ENCODE results near the gene LDLRAD3.

LDLRAD3 gene

GRCh38 chr11:36251823-36252222 lies 308.0 kb downstream of the LDLRAD3 start:
- DNase-seq, result no peak

DNA sequence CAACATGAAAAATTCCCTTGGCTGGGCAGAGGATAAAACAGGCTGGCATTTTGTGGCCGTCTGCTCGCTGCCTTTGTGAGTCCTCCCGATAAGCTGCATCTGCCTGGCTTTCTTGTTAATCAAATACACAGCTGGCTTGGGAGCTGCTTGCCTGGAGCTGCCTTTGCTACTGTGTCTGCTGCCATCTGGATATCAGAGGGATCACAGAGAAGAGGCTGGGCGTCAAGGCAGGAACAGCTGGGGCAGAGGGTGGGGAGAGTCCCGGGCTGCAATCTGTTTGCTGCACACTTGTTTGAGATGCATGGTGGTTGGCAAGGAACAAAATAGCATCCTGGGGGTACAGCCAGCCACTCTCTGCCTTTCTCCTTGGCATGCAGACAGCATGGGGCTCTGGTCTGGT lies 309.4 kb downstream of the LDLRAD3 start:
- peak; percentile 97 for DNase-seq

GRCh38 chr11:36254713-36255112 lies 310.9 kb downstream of the LDLRAD3 start:
- DNase-seq, result no peak

- DNase-seq, result no peak
These were observed 313.5 kb downstream of the LDLRAD3 start for GRCh38 chr11:36257351-36257750.

DNA sequence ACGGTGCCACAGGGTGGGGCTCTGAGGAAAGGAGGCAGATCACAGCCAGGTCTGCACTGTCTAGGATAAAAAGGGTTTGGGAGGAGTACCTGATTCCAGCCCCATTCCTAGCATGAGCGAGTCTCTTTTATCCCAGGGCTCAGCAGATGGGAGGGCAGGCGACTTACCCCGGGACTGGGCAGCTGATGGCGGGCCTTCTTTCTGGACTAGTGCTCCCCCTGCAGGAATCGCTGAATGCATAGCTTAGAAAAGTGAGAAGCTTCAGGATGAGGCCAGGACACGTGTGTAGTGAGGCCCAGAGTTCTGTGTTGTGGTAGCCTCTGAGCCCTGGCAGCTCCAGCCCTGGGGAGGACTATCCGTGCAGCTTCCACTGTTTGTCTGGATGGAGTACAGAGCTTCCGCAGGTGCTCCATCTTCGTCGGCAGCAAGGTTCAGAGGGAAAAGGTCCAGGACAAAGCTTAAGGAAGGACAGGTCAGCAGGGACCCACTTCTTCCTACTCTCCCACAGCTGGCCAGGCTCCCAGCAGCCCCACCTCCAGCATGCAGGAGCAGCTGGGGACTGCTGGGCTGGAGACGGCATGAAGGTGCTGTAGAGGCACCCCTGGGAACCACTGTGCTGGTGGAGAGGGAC lies 315.0 kb downstream of the LDLRAD3 start:
- peak; percentile 84 for DNase-seq

DNA sequence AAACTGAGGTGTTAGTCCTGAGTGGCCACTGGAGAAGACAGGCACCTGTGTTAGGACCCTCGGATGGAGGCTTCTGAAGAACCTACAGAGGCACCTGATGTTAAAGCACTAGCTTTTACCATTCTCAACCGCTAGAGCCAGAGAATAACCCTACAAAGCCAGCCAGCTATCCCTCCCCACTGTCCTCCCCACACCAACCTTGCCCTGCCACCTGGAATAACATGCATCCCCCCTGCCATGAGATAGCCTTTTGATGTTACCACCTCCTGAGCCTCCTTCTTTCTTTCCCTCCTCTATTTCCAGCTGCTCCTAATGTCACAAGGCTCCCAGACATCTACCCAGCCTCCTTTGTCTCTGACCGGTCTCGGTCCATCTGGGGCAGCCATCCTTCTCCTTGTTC lies 317.2 kb downstream of the LDLRAD3 start:
- DNase-seq, result no peak

GRCh38 chr11:36264011-36264972 lies 320.4 kb downstream of the LDLRAD3 start:
- DNase-seq, result peak; percentile 32

DNA sequence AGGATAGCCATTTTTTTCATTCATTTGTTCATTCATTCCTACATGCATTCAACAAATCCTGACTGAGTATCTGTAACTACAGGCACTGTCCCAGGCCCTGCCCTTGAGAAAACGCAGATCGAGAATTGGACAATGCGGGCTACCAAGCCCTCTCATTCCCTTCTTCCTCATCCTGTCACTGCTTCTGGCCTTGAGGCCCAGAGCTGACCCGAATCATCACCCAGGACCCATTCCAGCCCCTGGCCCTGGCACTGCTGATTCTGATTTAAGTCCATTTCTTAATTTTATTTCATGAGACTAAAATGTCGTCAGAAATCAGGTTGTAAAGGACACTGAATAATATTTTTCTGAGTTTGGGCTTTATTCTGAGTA lies 321.1 kb downstream of the LDLRAD3 start:
- DNase-seq, result no peak

DNA sequence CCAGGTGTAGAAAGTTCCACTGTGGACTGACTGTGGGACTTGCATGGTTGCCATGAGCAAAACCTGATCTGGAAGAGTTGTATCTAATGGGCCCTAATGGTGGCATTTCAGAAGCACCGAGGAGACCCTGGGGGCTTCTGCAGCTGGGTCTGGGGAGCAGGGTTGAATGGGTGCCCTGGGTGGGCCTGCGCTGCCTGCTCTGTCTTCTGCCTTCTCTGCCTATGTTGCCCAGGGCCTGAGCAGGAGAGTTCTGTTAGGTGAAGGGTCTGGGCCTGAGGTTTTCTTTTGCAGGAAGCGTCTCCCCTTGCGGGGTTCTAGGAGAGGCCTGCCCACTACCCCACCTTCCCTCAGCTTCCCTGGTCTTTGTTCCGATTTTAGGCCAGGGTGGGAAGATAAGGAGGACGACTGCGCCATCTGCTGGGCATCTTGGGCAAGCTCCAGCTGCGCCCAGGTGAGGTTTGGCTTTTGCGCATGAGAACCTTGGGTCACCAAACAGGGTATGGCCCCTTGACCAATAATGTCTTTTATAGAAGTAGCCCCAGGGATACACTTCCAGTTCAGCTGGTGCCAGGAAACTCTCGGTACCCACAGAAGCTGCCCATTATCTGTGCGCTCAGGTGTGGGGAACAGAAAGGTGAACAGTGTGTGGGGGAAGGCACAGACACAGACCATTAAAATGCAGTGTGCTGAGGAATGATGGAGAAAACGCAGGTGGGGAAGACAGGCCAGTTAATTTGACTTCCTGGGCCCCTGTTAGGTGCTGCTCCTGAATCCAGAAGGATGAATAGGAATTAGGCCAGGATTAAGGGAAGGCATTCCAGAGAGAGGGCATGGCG lies 322.1 kb downstream of the LDLRAD3 start:
- peak; percentile 54 for DNase-seq

DNA sequence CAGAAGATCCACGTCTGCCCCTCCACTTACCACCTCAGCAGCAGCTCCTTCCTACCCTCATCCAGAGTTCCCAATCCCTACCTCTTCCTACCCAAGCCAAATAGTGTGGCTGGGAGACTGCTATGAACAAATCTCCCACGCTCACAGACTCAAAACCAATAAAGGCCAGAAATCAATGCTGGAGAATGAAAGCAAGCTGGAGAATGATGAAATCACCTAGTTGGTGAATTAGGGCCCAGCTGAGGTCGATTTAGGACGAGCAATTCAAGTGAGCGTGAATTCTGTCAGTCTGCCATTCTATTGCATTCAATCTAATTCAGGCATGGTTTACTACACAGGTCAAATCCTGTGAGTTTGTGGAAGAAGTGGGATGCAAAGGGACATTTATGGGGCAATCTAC lies 322.9 kb downstream of the LDLRAD3 start:
- no peak for DNase-seq

DNA sequence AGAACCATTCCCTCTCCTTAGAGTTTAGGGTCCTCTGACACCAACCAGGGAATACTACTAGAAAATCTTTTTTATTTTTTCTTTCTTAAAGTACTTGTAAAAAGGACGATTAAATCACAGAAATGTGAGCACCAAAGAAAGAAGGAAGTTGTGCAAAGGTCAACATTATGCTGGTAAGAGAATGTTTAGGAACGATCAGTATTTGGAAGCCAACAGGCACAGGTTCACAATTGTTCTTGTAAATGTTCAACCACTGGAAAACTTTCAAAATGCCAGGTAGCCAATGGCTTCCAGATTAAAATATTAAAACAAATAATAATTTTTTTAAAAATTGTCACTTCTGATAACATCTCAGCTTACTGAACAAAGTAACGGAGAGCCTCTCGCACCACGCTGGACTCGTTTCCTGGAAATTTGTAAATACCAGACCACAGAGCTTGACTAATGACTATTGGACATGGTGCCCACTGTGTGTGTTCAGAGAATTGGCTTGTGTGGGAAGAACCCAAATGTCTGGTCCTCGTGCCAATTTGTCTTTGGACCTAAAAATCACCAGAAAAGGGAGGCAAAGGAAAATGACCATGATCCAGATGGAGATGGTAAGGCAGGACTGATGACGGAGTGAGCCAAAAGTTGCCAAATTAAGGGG lies 324.6 kb downstream of the LDLRAD3 start:
- DNase-seq, result no peak

- DNase-seq, result no peak
These were observed 326.8 kb downstream of the LDLRAD3 start for GRCh38 chr11:36270701-36271100.

GRCh38 chr11:36271794-36272407 lies 328.0 kb downstream of the LDLRAD3 start:
- no peak for DNase-seq

DNA sequence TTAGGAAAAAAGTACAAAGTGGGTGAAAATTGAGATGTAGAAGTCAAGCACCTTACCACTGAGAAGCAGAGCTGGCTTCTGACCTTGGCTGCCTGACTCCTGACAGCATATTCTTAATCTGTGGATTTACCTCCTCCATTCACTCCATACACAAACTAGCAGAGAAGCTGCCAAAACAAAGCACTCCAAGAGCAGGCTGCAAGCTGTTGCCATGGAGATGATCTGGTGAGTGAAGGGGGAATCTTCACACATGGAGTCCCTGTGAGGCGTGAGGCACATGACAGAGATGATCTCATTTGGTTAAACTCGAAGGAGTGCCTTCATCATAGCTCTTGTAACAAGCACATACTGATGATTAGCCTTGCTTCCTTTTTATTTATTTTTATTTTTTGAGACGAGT lies 329.2 kb downstream of the LDLRAD3 start:
- no peak for DNase-seq

DNA sequence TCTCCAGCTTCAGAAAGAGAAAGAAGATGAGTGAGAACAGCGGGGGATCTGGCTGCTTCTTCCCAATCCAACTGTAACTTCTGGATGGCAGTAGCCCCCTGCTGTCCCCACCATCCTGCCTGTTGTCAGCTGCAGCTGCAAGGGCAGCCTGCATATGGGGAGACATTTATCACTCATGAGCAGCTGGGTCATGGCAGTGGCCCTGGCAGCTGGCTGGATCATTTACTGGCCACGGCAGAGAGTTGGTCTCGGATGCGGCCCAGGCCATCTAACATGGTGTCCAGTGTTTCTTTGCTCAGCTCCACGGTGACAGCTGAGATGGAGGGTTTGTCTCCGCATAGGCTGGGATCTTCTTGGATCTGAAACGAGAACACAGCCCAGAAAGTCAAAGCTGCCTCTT lies 330.6 kb downstream of the LDLRAD3 start:
- DNase-seq, result no peak

- no peak for DNase-seq
These were observed 334.8 kb downstream of the LDLRAD3 start for GRCh38 chr11:36278531-36279282.

DNA sequence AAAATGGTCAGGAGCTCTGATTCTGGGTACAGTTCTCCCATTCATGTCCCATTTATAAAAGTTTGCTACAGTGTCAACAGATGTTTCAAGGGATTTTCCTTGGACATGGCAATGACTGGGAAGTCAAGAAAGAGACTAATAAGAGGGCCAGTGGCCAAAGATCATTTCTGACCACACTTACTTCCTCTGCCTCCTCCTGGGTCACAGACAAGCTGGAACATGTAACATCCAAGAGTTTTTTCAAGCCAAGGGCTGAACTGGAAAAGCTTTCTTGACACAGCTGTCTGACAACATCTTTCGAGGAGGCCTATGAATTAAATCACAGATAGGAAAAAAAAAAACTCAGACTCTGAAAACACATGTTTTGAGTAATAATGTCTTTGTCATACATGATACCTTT lies 336.7 kb downstream of the LDLRAD3 start:
- no peak for DNase-seq
